WI38 (cell line): ENCODE measurements around the gene PCDHGA8.
"Not testable (repeated sequence)": the region's sequence is repeated elsewhere in the genome, so short reads cannot be mapped to it uniquely, and the experiment has no call there.

ENCODE experiments used
- H3K4me3 ChIP-seq: 2 replicates; pipeline ENCODE4 v1.5.1; 2011; ENCODE audit warnings: low read depth, mild to moderate bottlenecking, control low read depth, low read length
- TF ChIP-seq, protein P1 (sequence below): IDR thresholded peaks from 2 replicates; pipeline ENCODE4 v1.5.1; 2012; ENCODE audit warnings: low read depth, mild to moderate bottlenecking, control low read depth, low read length

The PCDHGA8 gene

DNA sequence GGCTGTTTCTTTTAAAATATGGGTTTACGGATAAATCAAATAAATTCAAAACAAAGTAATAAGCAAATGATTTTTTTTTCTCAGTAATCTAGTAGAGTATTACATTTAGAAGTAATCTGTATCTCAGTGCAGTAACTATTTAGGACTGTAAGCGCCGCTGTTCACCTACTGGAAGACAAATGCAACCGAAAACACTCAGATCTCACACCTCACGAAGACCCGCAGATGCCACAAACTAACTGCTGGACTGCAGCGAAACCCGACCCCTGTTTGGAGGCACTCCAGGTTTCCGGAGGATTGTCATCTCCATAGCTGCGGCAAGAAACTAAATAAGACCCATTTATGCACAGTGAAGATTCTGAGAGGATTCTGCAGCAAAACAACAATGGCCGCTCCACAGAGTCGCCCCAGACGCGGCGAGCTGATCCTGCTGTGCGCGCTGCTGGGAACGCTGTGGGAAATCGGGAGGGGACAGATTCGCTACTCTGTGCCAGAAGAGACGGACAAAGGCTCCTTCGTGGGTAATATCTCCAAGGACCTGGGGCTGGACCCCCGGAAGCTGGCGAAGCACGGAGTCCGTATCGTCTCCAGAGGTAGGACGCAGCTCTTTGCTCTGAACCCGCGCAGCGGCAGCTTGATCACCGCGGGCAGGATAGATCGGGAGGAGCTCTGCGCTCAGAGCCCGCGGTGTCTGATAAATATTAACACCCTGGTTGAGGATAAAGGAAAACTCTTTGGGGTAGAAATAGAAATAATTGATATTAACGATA, at the start of gene PCDHGA8:
PCDHGA8 (plus strand) TSS at position 205 of the 770 bp plus-strand sequence; CDS start at position 386, 181 bp downstream.
- no peak within 1 kb of the TSS for H3K4me3 ChIP-seq
- TF ChIP-seq, protein P1, sequence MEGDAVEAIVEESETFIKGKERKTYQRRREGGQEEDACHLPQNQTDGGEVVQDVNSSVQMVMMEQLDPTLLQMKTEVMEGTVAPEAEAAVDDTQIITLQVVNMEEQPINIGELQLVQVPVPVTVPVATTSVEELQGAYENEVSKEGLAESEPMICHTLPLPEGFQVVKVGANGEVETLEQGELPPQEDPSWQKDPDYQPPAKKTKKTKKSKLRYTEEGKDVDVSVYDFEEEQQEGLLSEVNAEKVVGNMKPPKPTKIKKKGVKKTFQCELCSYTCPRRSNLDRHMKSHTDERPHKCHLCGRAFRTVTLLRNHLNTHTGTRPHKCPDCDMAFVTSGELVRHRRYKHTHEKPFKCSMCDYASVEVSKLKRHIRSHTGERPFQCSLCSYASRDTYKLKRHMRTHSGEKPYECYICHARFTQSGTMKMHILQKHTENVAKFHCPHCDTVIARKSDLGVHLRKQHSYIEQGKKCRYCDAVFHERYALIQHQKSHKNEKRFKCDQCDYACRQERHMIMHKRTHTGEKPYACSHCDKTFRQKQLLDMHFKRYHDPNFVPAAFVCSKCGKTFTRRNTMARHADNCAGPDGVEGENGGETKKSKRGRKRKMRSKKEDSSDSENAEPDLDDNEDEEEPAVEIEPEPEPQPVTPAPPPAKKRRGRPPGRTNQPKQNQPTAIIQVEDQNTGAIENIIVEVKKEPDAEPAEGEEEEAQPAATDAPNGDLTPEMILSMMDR, result no peak

DNA sequence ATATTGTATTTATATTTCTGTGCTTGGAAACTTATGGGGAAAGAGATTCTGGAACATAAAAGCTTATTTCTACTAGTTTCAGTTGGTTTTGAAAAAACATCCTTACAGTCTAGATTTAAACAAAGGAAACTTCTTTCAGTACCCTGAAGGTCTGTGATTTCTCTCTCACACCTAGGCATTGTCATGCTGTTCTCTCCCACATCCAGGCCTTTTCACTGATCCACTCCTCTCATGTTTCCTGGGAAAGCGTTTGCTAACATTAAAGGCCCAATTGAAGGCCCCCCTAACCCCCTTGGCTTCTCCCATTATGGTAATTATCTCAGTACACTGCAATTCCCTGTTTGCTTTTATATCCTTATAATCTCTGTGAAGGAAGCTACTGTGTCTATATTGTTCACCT, 49.7 kb upstream of the PCDHGA8 start:
- H3K4me3 ChIP-seq, result 0 out of 2 replicates have a peak overlapping the region, but pooled peaks have one; percentile 1
- TF ChIP-seq, protein P1, result no peak

DNA sequence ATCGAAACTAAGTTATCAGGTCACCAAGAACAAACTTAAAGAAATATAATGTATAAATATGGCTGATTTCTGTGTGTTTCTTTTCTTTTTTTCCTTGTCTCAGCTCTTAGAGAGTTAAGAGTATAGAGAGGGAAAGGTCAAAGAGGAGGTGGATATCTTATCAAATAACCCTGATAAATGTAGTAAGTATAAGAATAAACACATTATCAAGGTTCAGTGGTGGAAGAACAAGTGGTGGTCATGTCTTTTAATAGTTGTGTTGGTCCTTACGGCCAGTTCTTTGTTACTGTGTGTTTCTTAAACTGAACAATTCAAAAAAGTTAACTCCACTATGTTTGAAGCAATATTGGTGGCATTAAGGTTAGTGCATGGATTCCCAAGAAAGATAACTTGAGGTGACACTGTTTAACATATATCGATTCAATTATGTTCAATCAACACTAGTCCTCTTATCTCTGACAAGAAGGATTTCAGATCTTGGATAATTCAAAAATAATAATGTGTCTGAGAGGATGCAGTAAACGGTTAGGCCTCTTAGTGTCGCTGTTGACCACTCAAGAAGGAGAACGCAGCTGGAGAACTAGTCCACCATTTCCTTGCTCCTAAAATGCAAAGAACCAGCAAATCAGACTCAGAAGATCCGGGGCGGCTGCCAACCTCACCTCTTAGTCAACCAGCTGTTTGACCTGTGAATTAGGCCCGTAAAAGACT, 49.0 kb upstream of the PCDHGA8 start, which contains the start of gene PCDHGA3:
PCDHGA3 (plus strand) TSS at position 588 of the 711 bp plus-strand sequence. CDS start 205 bp downstream, outside the sequence.
- 0 out of 2 replicates have a peak within 1 kb of the TSS, but pooled peaks have one; percentile 1 for H3K4me3 ChIP-seq
- TF ChIP-seq, protein P1, result peak; percentile 26

DNA sequence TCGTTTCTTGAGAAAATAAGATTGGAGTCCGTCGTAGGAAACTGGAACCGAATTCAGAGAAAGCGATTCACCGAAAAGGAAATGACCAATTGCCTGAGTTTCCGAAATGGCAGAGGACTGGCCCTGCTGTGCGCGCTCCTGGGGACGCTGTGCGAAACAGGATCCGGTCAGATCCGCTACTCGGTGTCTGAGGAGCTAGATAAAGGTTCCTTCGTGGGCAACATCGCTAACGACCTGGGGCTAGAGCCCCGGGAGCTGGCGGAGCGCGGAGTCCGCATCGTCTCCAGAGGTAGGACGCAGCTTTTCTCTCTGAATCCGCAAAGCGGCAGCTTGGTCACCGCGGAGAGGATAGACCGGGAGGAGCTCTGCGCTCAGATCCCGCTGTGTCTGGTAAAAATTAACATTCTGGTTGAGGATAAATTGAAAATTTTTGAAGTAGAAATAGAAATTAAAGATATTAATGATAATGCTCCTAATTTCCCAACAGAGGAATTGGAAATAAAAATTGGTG, 48.4 kb upstream of the PCDHGA8 start:
- H3K4me3 ChIP-seq, result 0 out of 2 replicates have a peak overlapping the region, but pooled peaks have one; percentile 0
- TF ChIP-seq, protein P1, result no peak

DNA sequence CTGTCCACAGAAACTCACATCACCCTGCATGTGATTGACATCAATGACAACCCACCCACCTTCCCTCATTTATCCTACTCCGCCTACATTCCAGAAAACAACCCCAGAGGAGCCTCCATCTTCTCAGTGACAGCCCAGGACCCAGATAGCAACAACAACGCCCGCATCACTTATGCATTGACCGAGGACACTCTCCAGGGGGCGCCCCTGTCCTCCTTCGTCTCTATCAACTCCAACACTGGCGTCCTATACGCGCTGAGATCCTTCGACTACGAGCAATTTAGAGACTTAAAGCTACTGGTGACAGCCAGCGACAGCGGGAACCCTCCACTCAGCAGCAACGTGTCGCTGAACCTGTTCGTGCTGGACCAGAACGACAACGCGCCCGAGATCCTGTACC, 47.1 kb upstream of the PCDHGA8 start:
- H3K4me3 ChIP-seq, result no peak overlapping the region
- TF ChIP-seq, protein P1, result no peak

DNA sequence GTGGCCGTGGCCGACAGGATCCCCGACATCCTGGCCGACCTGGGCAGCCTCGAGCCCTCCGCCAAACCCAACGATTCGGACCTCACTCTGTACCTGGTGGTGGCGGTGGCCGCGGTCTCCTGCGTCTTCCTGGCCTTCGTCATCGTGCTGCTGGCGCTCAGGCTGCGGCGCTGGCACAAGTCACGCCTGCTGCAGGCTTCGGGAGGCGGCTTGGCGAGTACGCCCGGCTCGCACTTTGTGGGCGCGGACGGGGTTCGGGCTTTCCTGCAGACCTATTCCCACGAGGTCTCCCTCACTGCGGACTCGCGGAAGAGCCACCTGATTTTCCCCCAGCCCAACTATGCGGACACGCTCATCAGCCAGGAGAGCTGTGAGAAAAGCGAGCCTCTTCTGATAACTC, 46.4 kb upstream of the PCDHGA8 start:
- not testable (repeated sequence) for H3K4me3 ChIP-seq

DNA sequence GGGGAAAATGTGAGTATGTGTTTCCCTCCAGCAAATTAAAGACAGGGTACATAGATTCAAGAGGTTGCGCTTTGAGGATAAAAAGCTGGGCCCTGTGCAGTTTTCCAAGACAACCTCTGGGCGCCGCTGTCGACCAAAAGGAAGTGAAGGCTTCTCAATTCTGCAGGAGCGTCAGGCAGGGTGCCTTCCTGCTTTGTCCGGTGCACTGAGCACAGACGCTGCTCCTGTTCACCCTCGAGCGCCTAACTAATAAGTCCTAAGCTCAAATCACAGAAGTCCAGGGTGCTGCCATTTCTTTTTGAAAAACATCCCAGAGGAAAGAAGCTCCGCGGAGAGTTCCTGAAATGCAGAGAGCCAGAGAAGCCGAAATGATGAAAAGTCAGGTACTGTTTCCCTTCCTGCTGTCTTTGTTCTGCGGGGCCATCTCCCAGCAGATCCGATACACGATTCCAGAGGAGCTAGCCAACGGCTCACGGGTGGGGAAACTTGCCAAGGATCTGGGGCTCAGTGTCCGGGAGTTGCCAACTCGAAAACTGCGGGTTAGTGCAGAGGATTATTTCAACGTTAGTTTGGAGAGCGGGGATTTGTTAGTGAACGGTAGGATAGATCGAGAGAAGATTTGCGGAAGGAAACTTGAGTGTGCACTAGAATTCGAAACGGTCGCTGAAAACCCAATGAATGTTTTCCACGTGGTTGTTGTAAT, 42.4 kb upstream of the PCDHGA8 start, which contains the start of gene PCDHGB1:
PCDHGB1 (plus strand) TSS at position 183 of the 703 bp plus-strand sequence; CDS start at position 345, 162 bp downstream.
- TF ChIP-seq, protein P1, result peak; percentile 94
- peak within 1 kb of the TSS; percentile 72 for H3K4me3 ChIP-seq
